HG03439 (cell line): ENCODE measurements around the gene GLIS2.

ENCODE experiments used
- ATAC-seq: cut with Tn5 transposase; IDR thresholded peaks from one replicate; pipeline ENCODE4 v1.9.1; 2021; ENCODE audit warnings: mild to moderate bottlenecking, moderate library complexity; ENCODE audit not compliant: unreplicated experiment

GLIS2 gene

DNA sequence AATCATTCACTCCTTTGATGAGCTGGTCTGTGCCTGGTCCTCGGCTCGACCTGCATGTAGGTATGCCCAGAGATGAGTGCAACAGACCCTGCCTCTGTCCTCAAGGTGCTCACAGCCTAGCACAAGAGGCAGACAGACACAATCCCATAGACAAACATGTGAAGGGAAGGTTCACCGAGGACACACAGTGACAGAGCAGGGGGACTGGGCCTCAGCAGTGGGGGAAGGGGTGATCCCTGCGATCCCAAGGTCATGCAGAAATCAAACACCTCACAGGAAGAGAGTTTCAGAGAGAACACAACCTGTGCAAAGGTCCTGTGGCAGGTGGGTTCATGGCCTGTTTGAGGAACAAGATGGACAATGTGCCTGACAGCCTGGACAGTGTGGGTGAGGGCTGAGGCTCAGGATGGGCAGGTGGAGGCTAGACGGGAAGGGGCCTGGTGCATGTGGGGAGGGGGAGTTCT, 51.6 kb downstream of the GLIS2 start:
- no peak for ATAC-seq

DNA sequence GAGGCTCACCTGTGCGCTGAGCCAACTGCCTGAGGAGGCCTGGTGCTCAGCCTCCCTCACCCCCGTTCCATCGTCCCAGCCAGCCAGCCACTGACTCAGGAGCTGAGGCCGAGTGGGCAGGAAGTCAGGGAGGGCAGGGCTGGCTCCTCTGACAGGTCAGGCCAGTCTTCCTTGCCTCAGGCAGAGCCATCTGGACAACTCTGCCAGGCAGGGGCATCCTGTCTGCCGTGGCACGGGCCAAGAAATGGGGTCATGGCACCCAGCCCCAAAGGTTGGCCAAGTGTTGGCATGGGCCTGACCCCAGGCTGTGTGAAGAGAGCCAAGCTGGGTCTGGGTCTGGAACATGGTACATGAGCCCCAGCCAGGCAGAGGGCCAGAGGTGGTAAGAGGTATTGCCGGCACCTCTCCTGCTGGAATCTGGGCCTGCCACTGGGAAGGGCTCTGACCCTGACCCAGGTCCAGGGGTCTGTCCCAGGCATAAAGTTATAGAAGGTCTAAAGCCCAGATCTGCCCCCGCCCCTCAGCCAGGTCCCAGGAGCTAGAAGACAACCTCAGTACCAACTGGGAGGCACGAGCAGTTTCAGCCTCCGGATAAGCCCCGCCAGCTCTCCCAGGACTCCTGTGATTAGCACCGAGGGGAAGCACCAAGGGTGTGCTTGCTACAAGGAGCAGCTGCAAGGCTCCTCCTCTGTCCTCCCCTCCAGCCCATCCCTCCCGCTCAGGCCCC, 53.3 kb downstream of the GLIS2 start:
- no peak for ATAC-seq

- no peak for ATAC-seq
Observed at GRCh38 chr16:4370151-4370550, 54.3 kb downstream of the GLIS2 start.

- ATAC-seq = no peak
Observed at GRCh38 chr16:4370570-4371356, 54.9 kb downstream of the GLIS2 start.

DNA sequence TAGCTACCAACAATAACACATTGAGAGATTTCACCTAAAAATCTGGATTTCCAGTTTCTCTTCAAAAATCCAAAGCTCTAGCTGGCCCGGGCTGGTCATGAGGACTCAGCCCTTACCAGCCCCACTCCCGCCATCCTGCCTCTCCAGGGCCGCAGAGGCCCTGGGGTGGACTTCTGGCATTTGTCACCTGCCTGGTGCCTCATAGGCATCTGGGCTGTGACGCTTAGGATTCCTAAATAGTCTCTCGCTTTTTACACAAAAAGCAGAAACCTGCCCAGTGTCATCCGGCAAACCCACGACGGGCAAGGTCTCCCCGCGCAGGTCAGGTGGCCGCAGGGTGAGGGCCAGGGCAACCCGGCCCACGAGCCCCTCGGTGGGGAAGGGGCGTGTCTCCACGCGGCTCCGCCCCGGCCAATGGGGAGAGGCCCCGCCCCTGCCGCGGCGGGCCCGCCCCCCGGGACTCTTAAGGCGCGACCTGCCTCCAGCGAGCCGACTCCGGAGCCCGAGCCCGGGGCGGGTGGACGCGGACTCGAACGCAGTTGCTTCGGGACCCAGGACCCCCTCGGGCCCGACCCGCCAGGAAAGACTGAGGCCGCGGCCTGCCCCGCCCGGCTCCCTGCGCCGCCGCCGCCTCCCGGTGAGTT, 55.6 kb downstream of the GLIS2 start, which contains the start of gene VASN:
VASN (plus strand) TSS at position 492 of the 644 bp plus-strand sequence. CDS start 9,030 bp downstream, outside the sequence.
- ATAC-seq = no peak

DNA sequence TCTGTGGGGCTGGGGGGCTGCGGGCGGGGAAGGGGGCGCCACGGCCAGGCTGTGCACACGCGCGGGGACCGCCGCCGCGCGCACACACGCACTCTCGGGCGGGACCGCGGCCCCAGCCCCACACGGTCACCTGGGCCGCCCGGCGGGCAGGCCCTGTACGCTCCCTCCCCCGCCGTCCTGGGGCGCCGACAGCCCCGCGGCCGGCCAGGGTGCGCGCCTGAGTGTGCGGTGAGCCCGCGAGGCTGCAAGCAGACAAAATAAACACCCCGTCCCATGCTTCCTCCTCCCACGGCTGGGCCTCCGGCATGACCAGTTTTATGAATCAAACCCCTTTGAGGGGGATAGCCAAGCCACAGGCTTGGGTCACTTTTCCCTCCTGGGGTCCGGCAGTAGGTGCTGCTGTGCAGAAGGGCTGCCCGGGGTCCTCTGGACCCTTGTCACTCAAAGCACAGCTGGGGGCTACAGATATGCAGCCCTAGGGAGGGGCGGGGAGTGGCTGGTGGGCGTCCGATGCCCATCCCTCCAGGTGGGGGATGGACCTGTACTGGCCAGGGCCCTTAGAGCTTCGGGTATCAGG, 56.2 kb downstream of the GLIS2 start:
- no peak for ATAC-seq

GRCh38 chr16:4372578-4373355, 56.9 kb downstream of the GLIS2 start:
- ATAC-seq = no peak

- ATAC-seq = no peak
Observed at GRCh38 chr16:4373356-4373908, 57.6 kb downstream of the GLIS2 start.

DNA sequence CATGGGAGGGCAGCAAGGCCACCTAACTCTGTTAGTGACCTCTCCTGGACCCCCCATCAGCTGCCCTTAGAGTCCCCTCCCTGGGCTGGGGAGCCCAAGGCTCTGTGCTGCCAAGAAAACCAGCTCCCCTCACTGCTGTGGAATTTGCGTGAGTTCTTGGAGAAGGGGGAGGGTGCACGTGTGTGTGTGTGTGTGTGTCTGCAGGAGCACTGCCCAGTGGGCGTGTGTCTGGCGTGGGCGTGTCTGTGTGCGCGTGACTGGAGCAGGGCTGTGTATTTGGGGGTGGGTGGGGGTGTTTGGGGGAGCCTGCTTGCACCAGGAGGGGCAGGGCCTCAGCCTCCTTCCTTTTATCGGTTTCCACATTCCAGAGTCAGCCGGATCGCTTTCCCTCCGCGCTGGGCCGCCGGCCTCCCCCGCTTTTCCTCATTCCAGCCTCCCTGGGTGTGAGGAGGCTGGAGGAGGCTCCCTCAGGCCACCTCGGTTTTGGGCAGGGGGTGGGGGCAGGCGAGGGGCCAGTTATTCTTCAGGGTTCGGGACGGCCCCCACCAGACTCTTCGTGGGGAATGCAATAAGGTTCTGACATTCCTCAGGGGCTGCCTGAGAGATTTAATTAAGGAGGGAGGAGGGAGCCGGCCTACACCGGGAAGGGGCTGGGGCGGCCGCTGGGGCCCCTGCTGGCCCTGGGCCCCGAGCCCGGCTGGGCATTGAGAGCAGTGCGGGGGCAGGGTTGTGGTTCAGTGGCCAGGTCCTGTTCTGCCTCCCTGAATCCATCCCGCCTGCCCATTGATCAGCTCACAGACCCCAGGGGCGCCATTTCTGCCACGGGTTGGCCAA, 58.3 kb downstream of the GLIS2 start:
- no peak for ATAC-seq

DNA sequence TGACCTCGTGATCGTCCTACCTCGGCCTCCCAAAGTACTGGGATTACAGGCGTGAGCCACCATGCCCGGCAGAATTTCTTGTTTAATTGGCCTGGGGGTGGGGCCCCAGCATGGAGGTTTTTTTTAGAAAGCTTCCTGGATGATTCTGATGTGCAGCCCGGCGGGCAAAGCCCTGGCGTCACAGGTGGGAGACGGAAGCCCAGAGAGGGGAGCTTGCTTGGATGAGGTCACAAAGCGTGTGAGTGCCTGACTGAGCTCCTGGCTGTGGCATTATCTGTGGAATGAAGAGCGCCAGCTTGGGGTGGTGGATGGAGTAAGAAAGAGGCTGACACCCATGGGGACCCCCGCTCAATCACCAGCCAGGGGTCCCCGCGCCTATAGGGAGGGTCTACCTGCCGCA, 59.9 kb downstream of the GLIS2 start:
- no peak for ATAC-seq

DNA sequence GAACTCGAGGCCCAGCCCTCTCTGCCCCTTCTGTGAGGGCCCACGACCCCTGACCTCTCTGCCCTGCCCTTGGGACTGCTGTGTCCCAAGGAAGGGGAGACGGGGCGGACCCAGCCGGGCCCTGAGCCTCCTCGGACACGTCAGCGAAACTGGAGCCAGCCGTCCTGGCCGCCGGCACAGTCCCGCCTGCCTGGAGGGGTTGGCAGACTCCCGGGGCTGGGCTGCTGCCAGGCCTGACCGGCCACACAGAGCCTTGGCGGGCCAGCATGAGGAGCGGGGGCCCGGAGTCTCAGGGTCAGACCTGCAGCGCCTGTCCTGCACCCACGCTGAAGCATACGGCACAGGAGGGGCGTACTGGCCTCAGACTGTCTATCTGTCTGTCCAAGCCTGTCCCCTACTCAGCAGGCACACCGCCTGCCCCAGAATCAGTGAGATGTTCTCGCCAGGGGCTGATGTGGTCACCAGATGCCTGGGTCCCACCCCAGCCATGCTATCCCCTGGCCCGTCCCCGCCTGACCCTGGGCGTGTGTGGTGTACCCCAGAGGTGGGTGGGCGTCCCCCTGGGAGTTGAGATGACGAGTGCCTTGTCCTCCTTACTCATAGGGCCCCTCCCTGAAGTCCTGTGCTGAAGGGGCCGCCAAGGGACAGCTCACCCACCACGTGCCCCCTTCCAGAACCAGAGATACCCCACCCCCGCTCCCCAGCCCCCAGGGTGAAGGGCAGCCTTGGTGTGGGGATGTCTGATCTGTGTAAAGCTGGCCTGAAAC, 60.4 kb downstream of the GLIS2 start:
- ATAC-seq = no peak

- ATAC-seq = no peak
Observed at GRCh38 chr16:4376893-4377572, 61.2 kb downstream of the GLIS2 start.

- ATAC-seq = no peak
Observed at GRCh38 chr16:4377573-4378154, 61.8 kb downstream of the GLIS2 start.

DNA sequence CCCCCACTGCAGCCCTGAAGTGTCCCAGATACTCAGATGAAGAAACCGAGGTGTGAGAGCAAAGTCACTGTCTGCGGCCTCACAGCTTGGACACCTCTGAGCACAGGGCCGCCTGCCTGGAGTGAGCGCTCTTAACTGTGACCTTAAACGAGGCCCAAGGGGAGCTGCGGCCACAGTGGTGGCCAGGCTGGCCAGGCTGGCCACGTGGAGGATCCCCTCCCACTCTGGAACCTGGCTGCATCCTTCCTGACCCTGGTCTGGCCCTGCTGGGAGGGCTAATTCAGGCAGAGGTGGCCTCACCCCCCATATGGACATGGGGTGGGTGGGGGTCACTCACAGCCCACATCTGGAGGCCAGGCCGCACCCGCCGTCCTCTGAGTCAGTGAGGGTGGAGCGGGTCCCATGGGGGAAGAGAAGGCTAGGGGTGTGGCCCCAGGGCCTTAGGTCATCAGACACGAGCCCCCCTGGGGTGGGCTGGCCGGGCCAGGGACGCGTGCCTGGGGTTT, 62.3 kb downstream of the GLIS2 start:
- no peak for ATAC-seq

GRCh38 chr16:4378999-4379690, 63.3 kb downstream of the GLIS2 start:
- ATAC-seq = no peak

- no peak for ATAC-seq
Observed at GRCh38 chr16:4380119-4381063, 64.5 kb downstream of the GLIS2 start.
